GM19099 (cell line): ENCODE measurements around the gene CLDN34.

ENCODE experiments used
- POLR2A ChIP-seq: IDR thresholded peaks from 3 replicates; pipeline ENCODE4 v1.6.1; 2011; ENCODE audit warnings: low read depth; ENCODE audit not compliant: insufficient read length; ENCODE audit errors: extremely low read depth

CLDN34 gene

GRCh38 chrX:10004832-10005475, 37.8 kb downstream of the CLDN34 start:
- no peak for TF ChIP-seq POLR2A

- TF ChIP-seq POLR2A, result no peak
Measured at GRCh38 chrX:10006086-10006485, 38.9 kb downstream of the CLDN34 start.

- TF ChIP-seq POLR2A, result no peak
Measured at GRCh38 chrX:10006770-10007169, 39.6 kb downstream of the CLDN34 start.

GRCh38 chrX:10007621-10008020, 40.5 kb downstream of the CLDN34 start:
- TF ChIP-seq POLR2A, result no peak

GRCh38 chrX:10008483-10009056, 41.4 kb downstream of the CLDN34 start:
- TF ChIP-seq POLR2A, result no peak

- TF ChIP-seq POLR2A, result no peak
Measured at GRCh38 chrX:10009741-10010140, 42.6 kb downstream of the CLDN34 start.

GRCh38 chrX:10010686-10011085, 43.5 kb downstream of the CLDN34 start:
- no peak for TF ChIP-seq POLR2A

- TF ChIP-seq POLR2A, result no peak
Measured at GRCh38 chrX:10011261-10011931, 44.2 kb downstream of the CLDN34 start.

- TF ChIP-seq POLR2A, result no peak
Measured at GRCh38 chrX:10011991-10012390, 44.8 kb downstream of the CLDN34 start.

- TF ChIP-seq POLR2A, result no peak
Measured at GRCh38 chrX:10014462-10015354, 47.5 kb downstream of the CLDN34 start.

- TF ChIP-seq POLR2A, result no peak
Measured at GRCh38 chrX:10015355-10015722, 48.2 kb downstream of the CLDN34 start.

GRCh38 chrX:10015723-10016518, 48.8 kb downstream of the CLDN34 start:
- TF ChIP-seq POLR2A, result no peak

GRCh38 chrX:10016519-10017132, 49.5 kb downstream of the CLDN34 start:
- no peak for TF ChIP-seq POLR2A

GRCh38 chrX:10017872-10018271, 50.7 kb downstream of the CLDN34 start:
- TF ChIP-seq POLR2A, result no peak
